HEK293 (cell line): ENCODE data around the gene CMPK1.

Experiments used
- BCL11A ChIP-seq: fragments of 450-650 bp; formaldehyde crosslinking; IDR thresholded peaks from 2 replicates; pipeline ENCODE4 v1.5.1; 2016; ENCODE audit warnings: low read depth, missing biosample characterization, missing genetic modification characterization
- CTCF ChIP-seq: fragments of 450-650 bp; formaldehyde crosslinking; IDR thresholded peaks from 2 replicates; pipeline ENCODE4 v1.5.1; 2016; ENCODE audit warnings: missing biosample characterization, missing genetic modification characterization
- KLF9 ChIP-seq: fragments of 450-650 bp; formaldehyde crosslinking; IDR thresholded peaks from 2 replicates; pipeline ENCODE4 v1.5.1; 2016; ENCODE audit warnings: missing biosample characterization, missing genetic modification characterization, low read depth
- SP2 ChIP-seq: fragments of 450-650 bp; formaldehyde crosslinking; IDR thresholded peaks from 2 replicates; pipeline ENCODE4 v1.5.1; 2016; ENCODE audit warnings: missing biosample characterization, missing genetic modification characterization
- YY1 ChIP-seq: fragments of 450-650 bp; formaldehyde crosslinking; IDR thresholded peaks from 2 replicates; pipeline ENCODE4 v1.5.1; 2018; ENCODE audit warnings: missing biosample characterization, missing genetic modification characterization
- ZBTB20 ChIP-seq: fragments of 450-650 bp; formaldehyde crosslinking; IDR thresholded peaks from 2 replicates; pipeline ENCODE4 v1.5.1; 2016; ENCODE audit warnings: missing biosample characterization, missing genetic modification characterization
- ZFP3 ChIP-seq: fragments of 450-650 bp; formaldehyde crosslinking; IDR thresholded peaks from 2 replicates; pipeline ENCODE4 v1.5.1; 2016; ENCODE audit warnings: low read depth, missing biosample characterization, missing genetic modification characterization
- ZFP37 ChIP-seq: fragments of 450-650 bp; formaldehyde crosslinking; IDR thresholded peaks from 2 replicates; pipeline ENCODE4 v1.5.1; 2016; ENCODE audit warnings: missing biosample characterization, missing genetic modification characterization
- ZIC2 ChIP-seq: fragments of 450-650 bp; formaldehyde crosslinking; IDR thresholded peaks from 2 replicates; pipeline ENCODE4 v1.5.1; 2016; ENCODE audit warnings: missing biosample characterization, missing genetic modification characterization
- ZNF2 ChIP-seq: fragments of 450-650 bp; formaldehyde crosslinking; IDR thresholded peaks from 2 replicates; pipeline ENCODE4 v1.5.1; 2016; ENCODE audit warnings: missing biosample characterization, missing genetic modification characterization
- ZNF302 ChIP-seq: fragments of 450-650 bp; formaldehyde crosslinking; IDR thresholded peaks from 2 replicates; pipeline ENCODE4 v1.5.1; 2016; ENCODE audit warnings: missing biosample characterization, missing genetic modification characterization, low read depth
- ZNF335 ChIP-seq: fragments of 450-650 bp; formaldehyde crosslinking; conservative IDR thresholded peaks from 2 replicates; pipeline ENCODE4 v1.5.1; 2016; ENCODE audit warnings: missing biosample characterization, missing genetic modification characterization
- ZNF398 ChIP-seq: fragments of 450-650 bp; formaldehyde crosslinking; IDR thresholded peaks from 2 replicates; pipeline ENCODE4 v1.5.1; 2017; ENCODE audit warnings: missing biosample characterization, missing genetic modification characterization
- ZNF561 ChIP-seq: fragments of 450-650 bp; IDR thresholded peaks from 2 replicates; pipeline ENCODE4 v1.5.1; 2018; ENCODE audit warnings: missing biosample characterization, missing genetic modification characterization, borderline replicate concordance

- no peak for TF ChIP-seq ZFP3
- no peak for TF ChIP-seq ZFP37 (tag by site-specific recombination)
- no peak for TF ChIP-seq ZNF302 (tag by site-specific recombination)
- TF ChIP-seq CTCF (tag by site-specific recombination): no peak
- TF ChIP-seq KLF9: no peak
- TF ChIP-seq ZNF335 (tag by site-specific recombination): no peak
- TF ChIP-seq YY1 (tag by site-specific recombination): no peak
- no peak for TF ChIP-seq BCL11A (tag by site-specific recombination)
- TF ChIP-seq ZNF561 (tag by site-specific recombination): no peak
- TF ChIP-seq ZNF2 (tag by site-specific recombination): no peak
- no peak for TF ChIP-seq SP2 (tag by site-specific recombination)
- no peak for TF ChIP-seq ZBTB20
- TF ChIP-seq ZIC2 (tag by site-specific recombination): no peak
- TF ChIP-seq ZNF398 (tag by site-specific recombination): no peak
Observed at GRCh38 chr1:47388030-47388890, 54.7 kb downstream of the CMPK1 start.
